Measurements from ENCODE around the gene ZNF17. TPM values are rescaled to one million over a fixed set of nuclear protein-coding genes. Genes with fewer than 3 reads are reported as not detected.

The ZNF17 gene
- total RNA-seq, 1 donor from 2014 or later, result 11.4 TPM

DNA sequence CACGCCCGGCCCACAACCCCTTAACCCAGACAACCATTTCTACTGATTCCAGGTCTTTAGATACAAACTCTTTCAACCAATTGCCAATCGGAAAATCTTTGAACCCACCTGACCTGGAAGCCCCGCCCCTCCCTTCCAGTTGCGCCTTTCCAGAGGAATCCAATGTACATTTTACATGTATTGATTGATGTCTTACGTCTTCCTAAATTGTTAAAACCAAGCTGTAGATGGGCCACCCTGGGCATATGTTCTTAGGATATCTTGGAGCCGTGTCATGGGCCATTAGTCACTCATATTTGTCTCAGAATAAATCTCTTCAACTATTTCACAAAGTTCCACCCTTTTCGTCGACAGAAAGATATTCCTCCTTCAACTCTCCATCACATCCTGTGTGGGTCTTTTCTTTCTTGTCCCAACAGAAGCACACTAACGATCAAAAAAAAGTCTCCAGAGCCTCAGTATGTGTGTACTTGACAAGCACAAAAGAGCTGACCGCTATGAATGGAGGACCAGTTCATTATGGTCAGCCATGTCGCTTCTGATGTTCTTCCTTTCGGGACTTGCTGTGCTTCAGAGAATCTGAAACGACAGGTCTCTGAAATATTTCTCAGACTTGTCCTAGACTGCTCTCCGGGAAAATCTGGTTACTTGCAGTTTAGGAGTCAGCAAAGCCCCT is 23.6 kb downstream of the ZNF17 start:
- DNase-seq, result no peak

DNA sequence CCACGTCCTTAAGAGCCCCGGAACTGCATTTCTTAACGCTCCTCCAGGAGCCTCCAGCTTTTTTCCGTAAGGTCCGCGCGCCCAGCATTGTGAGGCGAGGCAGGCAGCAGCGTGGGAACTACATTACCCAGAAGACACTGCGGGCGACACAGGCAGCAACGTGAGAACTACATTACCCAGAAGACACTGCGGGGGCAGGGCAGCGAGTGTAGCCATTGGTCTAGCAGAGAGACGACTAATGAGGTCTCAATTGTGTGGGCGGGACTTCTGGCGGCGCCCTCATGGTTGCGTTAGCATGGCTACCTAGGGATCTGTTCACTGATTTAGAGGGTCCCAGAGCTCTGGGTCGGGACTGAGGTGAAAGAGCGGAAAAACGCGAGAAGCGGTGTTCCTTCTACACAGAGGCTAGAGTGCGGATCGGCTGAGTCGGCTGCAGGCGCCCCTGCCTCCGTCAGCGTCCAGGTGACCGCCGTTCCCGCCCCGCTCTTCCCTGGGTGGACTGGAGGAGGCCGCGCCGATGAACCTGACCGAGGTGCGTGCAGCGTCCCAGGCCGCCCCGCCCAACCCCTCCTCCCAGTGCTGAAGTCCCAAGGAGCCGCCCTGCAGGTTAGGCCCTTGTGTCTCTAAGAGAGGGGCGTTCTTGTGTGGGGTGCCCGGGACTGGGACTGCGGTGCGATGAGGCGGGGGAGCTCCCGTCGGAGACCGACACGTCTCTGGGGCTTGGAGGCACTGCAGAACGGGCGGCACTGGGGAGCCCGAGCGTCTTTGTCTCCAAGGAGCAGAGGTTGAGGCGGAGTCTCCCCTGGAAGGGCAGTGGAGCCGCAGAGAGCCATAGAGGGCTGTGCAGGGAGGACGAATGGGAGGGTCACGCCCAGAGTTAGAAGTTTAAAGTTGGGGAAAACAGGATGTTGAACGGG is 24.4 kb downstream of the ZNF17 start, which contains the start of gene ZNF749:
Gene ZNF749, plus strand, starts transcription at position 264 of the 917 bp plus-strand sequence. Its CDS starts 254 bp downstream, at position 518.
- DNase-seq, result peak; percentile 99

DNA sequence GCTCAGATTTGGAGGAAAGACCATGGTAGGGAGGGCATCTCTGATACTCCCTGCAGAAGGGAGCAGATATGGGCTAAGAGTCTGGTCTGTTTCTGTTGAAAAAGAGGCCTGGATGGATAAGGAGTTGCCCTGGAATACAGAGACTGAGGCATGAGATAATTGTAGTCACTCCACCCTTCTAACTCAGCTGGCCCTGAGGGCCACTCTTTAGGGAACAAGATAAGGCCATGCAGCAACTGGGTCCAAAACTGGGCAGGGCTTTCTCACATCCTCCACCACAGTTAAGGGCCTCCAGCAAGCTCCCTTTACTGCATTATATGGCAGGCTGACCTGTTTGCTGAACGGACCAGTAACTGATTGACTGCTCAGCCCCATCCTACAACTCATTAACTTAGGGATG is 25.5 kb downstream of the ZNF17 start:
- DNase-seq, result no peak

DNA sequence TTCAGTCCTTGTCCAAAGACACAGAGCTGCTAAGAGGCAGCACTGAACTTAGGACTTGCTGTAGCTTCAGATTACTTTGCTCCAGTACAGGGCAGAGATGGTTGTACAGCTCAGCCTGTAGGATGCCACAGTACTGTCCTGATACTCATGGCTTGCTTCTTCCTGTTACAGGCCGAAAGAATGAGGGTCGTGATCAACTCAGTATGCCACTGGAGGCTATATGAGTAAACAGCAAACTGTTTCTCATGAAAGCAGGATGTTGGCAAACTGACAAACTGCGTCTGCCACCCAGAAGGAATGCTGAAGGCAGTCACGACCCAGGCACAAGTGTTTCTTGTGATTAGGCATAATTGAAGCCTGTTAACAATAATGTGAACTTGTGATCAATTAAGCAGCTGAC is 27.0 kb downstream of the ZNF17 start:
- no peak for DNase-seq

DNA sequence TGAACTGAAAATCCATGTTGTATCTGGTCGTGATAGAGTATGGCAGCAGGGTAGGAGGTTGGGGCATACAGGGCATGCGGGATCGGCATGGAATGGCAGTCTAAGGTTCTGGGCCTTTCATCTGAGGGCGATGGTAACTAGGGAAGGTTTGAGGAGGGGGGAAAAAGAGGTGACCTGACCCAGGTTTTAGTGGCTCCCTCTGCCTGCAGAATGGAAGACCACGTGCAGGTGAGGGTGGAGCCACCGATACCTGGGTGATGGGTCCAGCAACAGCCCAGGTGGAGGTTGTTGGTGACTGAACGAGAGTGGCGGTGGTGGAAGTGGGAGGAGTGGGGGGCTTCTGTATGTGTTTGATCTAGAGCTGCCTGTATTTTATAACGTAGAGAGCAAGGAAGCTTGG is 28.0 kb downstream of the ZNF17 start:
- no peak for DNase-seq

DNA sequence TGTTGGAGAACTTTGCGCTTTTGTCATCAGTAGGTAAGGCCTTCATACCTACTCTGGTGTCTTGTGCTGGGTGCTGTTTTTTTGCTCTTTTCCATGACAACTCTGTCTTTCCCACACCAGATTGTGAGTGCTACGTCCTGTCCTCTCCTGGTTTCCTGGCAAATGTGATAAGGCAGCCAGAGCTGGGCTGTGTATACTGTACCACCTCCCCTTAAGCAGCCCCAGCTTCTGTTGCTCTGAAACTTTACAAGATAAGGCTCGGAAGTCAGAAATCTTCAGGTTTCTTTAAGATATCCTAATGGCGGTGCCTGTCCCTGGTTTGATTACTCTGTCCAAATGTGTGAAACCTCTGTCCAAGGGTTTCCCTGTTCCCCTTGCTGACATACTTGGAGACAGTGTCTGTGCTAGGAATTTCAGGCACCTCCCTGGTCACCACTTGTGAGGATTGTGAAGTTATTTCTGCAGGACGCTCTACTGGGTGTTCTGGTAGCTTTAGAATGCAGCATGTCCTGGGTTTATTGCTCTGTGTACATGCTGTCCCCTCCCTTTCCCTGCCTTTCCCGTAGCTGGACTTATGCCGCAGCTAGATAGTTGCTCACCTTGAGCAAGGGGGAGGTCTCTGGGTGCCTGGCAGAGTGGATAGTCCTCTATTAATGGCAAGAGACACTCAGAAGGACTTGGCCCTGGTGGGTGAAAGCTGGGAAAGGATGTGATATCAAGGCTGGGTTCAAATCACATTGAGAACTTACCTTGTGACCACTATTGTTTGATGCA is 31.2 kb downstream of the ZNF17 start:
- DNase-seq, result no peak

DNA sequence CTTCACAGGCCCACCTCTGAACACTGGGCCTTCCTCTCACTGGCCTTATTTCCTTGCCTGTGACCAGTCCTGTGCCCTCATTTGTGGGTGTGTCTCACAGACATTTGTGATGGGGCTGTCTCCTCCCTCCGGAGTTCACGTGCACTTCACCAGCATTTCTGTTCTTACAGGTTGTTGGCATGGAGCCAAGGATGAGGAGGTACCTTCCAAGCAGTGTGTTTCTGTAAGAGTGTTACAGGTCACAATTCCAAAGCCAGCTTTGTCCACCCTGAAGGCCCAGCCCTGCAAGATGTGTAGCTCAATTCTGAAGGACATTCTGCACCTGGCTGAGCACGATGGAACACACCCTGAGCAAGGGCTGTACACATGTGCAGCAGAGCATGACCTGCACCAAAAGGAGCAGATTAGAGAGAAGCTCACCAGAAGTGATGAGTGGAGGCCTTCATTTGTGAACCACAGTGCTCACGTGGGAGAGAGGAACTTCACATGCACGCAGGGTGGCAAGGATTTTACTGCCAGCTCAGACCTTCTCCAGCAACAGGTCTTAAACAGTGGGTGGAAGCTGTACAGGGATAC is 32.2 kb downstream of the ZNF17 start:
- no peak for DNase-seq

DNA sequence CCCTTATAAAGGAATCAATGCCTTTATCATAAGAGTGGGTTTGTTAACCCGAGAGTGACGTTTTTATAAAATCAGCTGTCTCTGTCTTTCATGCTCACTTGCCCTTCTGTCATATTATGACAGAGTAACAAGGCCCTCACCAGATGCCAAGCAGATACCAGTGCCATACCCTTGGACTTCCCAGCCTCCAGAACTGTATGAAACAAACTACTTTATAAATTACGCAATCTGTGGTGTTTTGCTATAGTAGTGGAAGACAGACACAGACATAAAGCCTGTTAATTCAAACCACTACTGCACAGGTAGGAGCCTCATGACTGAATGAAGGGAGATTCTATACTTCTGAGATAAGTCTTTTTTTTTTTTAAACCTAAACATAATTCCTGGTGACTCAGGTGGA is 41.3 kb downstream of the ZNF17 start:
- no peak for DNase-seq

DNA sequence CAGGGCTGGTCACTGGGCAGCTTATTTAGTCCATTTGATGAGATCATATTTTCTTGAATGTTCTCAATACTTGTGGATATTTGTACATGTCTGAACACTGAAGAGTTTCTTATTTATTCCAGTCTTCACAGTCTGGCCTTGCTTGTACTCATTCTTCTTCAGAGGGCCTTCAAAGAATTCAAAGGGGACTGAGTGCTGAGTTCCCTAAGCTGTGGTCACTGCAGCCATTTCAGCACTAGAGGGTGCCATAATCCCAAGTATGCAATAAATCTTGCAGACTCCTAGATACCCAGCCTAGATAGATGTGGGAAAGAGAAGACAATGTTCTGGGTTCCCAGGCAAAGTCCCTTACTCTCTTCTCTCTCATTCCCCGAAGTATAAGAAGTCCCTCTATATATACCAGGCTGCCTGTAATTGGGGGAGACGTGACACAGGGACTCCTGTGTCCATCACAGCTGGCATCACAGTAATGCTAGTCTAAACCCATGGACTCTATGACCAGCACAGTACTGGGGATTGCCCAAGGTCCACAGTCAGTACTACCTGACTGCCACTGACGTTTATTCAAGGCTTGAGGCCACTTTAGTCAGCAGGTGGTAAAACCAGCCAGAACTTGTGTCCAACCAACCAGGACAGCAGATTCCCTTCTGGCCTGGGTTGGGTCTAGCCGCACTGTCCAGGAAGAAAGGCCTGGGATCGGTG is 54.9 kb downstream of the ZNF17 start:
- peak; percentile 35 for DNase-seq

DNA sequence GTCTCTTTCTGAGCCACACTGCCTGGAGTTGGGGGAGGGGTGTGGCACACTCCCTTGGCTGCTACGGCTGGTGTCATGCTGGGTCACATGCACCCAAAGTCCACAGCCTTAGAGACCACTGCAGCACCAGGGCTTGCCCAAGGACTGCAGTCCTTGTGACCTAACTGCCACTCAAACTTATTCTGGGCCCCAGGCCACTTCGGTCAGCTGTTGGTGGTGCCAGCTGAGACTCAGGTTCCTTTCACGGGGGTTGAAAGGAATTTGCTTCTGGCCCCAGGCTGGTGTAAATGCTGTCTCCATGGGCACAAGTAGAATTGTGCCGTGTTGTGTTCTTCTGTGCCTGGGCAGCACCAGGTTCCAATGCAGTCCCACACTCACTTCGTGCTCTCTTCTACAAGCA is 55.5 kb downstream of the ZNF17 start:
- no peak for DNase-seq

Other genes with a start within 250 kb of the ZNF17 start
- not detected in 2 replicates for gene DUXA, start 243.7 kb upstream of the ZNF17 start, total RNA-seq
- gene ZNF264, start 219.7 kb upstream of the ZNF17 start, total RNA-seq, result 48.5 and 65.0 TPM in 2 replicates
- 0.17 and 0.84 TPM in 2 replicates for gene AURKC, start 180.1 kb upstream of the ZNF17 start, total RNA-seq
- gene ZNF805, start 170.5 kb upstream of the ZNF17 start, total RNA-seq, result 26.9 and 39.7 TPM in 2 replicates
- gene ZNF460, start 130.7 kb upstream of the ZNF17 start, total RNA-seq, result 63.3 and 88.0 TPM in 2 replicates
- gene ZNF543, start 90.7 kb upstream of the ZNF17 start, total RNA-seq, result 10.0 and 15.1 TPM in 2 replicates
- 10.5 and 11.1 TPM in 2 replicates for gene ZNF304, start 59.9 kb upstream of the ZNF17 start, total RNA-seq
- 8.8 and 11.6 TPM in 2 replicates for gene TRAPPC2B, start 47.6 kb upstream of the ZNF17 start, total RNA-seq
- 1.9 and 3.6 TPM in 2 replicates for gene ZNF547, start 47.6 kb upstream of the ZNF17 start, total RNA-seq
- gene ZNF548, start 21.3 kb upstream of the ZNF17 start, total RNA-seq, result 13.3 and 16.0 TPM in 2 replicates
- 10.7 and 12.6 TPM in 2 replicates for gene ZNF749, start 24.2 kb downstream of the ZNF17 start, total RNA-seq
- 0.28 and 0.34 TPM in 2 replicates for gene VN1R1, start 46.0 kb downstream of the ZNF17 start, total RNA-seq
- 19.3 and 22.3 TPM in 2 replicates for gene ZNF772, start 66.4 kb downstream of the ZNF17 start, total RNA-seq
- gene ZNF419, start 76.6 kb downstream of the ZNF17 start, total RNA-seq, result 7.8 and 12.6 TPM in 2 replicates
- gene ZNF773, start 88.8 kb downstream of the ZNF17 start, total RNA-seq, result 15.3 and 17.5 TPM in 2 replicates
- 4.8 and 5.8 TPM in 2 replicates for gene ZNF549, start 116.2 kb downstream of the ZNF17 start, total RNA-seq
- gene ZNF550, start 148.7 kb downstream of the ZNF17 start, total RNA-seq, result 6.4 and 8.0 TPM in 2 replicates
- gene ZNF416, start 167.8 kb downstream of the ZNF17 start, total RNA-seq, result 4.1 and 4.4 TPM in 2 replicates
- 5.3 and 6.1 TPM in 2 replicates for gene ZIK1, start 173.0 kb downstream of the ZNF17 start, total RNA-seq
- gene ZNF530, start 188.7 kb downstream of the ZNF17 start, total RNA-seq, result 2.7 and 4.5 TPM in 2 replicates
- gene ZNF134, start 203.1 kb downstream of the ZNF17 start, total RNA-seq, result 17.6 and 24.0 TPM in 2 replicates
- 9.9 and 11.2 TPM in 2 replicates for gene ZNF211, start 222.0 kb downstream of the ZNF17 start, total RNA-seq